Spleen (tissue), 7 donors: ENCODE data around the gene NXPE3.

Experiments used
- POLR2AphosphoS5 ChIP-seq, 3 donors: sonication (generic); formaldehyde crosslinking; IDR thresholded peaks; one replicate each; pipeline ENCODE4 v1.5.1; 2017; ENCODE audit warnings: antibody characterized with exemption in 3 of 3
- TF ChIP-seq, protein P1 (sequence below), 11 experiments: fragments of 200-600 bp in 7 of 11; fragments of 450-650 bp in 4 of 11; sonication (generic) in 4 of 11; IDR thresholded peaks in 8 of 11; conservative IDR thresholded peaks in 3 of 11; 1 replicate in 7 of 11; 2 replicates in 4 of 11; pipeline versions ENCODE4 v1.4.0 to v1.8.0; 2016 to 2021; ENCODE audit warnings: antibody characterized with exemption in 11 of 11, inconsistent platforms in 4 of 11, mild to moderate bottlenecking in 1 of 11
- donor health status: DM: no; HTN: no; CAD: no; lungs with moderate emphysema.
- donor health status: DM: no; HTN: no; CAD: no.
- donor health status: DM: no; HTN: no; CAD: no.

DNA sequence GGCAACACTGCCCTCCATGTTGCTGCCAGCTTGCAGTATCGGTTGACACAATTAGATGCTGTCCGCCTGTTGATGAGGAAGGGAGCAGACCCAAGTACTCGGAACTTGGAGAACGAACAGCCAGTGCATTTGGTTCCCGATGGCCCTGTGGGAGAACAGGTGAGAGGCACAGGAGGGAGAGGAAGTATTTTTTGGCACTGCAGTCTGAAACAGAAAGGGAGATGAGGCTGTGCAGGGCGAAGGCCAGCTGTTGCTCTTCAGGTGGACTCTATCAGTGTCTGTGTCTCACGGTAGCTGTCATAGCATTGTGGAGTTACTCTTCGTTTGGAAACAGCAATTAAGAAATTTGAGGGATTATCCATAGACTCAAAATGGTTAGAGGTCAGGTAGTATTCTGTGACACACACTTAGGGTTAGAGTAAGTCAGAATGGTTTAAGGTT lies 78.3 kb downstream of the NXPE3 start:
- TF ChIP-seq POLR2AphosphoS5 (IDR thresholded peaks at IDR 0.05) = peak in 2 of 3 donors; percentile 40 to 75
- TF ChIP-seq, protein P1, sequence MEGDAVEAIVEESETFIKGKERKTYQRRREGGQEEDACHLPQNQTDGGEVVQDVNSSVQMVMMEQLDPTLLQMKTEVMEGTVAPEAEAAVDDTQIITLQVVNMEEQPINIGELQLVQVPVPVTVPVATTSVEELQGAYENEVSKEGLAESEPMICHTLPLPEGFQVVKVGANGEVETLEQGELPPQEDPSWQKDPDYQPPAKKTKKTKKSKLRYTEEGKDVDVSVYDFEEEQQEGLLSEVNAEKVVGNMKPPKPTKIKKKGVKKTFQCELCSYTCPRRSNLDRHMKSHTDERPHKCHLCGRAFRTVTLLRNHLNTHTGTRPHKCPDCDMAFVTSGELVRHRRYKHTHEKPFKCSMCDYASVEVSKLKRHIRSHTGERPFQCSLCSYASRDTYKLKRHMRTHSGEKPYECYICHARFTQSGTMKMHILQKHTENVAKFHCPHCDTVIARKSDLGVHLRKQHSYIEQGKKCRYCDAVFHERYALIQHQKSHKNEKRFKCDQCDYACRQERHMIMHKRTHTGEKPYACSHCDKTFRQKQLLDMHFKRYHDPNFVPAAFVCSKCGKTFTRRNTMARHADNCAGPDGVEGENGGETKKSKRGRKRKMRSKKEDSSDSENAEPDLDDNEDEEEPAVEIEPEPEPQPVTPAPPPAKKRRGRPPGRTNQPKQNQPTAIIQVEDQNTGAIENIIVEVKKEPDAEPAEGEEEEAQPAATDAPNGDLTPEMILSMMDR (IDR thresholded peaks at IDR 0.05 in 8 of 11, conservative IDR thresholded peaks at IDR 0.05 in 3 of 11) = no peak
